OCI-LY7 (cell line): ENCODE measurements around the gene BAK1. TPM values are rescaled to one million over a fixed set of nuclear protein-coding genes. Genes with fewer than 3 reads are reported as not detected.

Experiments used
- BruUV-seq: library from RNA; stranded (reverse); fragments of 400-500 nt; replicated peaks from 2 replicates; lab custom pipeline; 2021; lab: Mats Ljungman, UMichigan
- CTCF ChIA-PET: fragments of 300-600 bp; sonication (Branson Sonifier 250); formaldehyde crosslinking; loops from one replicate; lab custom pipeline; 2022; ENCODE audit warnings: antibody characterized with exemption; ENCODE audit not compliant: unreplicated experiment; lab: Charles Lee
- POLR2A ChIA-PET: fragments of 300-600 bp; sonication (Branson Sonifier 250); formaldehyde crosslinking; loops from one replicate; lab custom pipeline; 2022; ENCODE audit warnings: antibody characterized with exemption; lab: Charles Lee
- DNase-seq: peaks from one replicate; pipeline ENCODE4 v3.0.0-alpha.2; 2015; ENCODE audit warnings: low spot score
- H2AFZ ChIP-seq: fragments of 200-600 bp; sonication (generic), shearing (Covaris generic); 2 replicates; pipeline ENCODE4 v1.6.1; 2014; ENCODE audit warnings: mild to moderate bottlenecking, antibody characterized with exemption, low read length, moderate library complexity
- H3K27ac ChIP-seq: fragments of 200-600 bp; sonication (generic); 2 replicates; pipeline ENCODE4 v1.5.1; 2014; ENCODE audit warnings: mixed run types, low read depth, mild to moderate bottlenecking, moderate library complexity, low read length, inconsistent platforms; ENCODE audit not compliant: poor library complexity, severe bottlenecking
- H3K36me3 ChIP-seq: fragments of 200-600 bp; sonication (generic); 2 replicates; pipeline ENCODE4 v1.6.1; 2014; ENCODE audit warnings: mild to moderate bottlenecking, antibody characterized with exemption, low read length, moderate library complexity, mixed read lengths; ENCODE audit not compliant: insufficient read depth
- H3K4me1 ChIP-seq: fragments of 200-600 bp; sonication (generic); 2 replicates; pipeline ENCODE4 v1.5.1; 2014; ENCODE audit warnings: mild to moderate bottlenecking, low read length; ENCODE audit not compliant: insufficient read depth, poor library complexity, severe bottlenecking
- H3K4me2 ChIP-seq: fragments of 200-600 bp; sonication (generic); 2 replicates; pipeline ENCODE4 v1.6.1; 2014; ENCODE audit warnings: mild to moderate bottlenecking, low read length
- H3K4me3 ChIP-seq: fragments of 200-600 bp; sonication (generic); 2 replicates; pipeline ENCODE4 v1.5.1; 2014; ENCODE audit warnings: mild to moderate bottlenecking, low read depth, low read length; ENCODE audit not compliant: poor library complexity, severe bottlenecking
- H3K79me2 ChIP-seq: fragments of 200-600 bp; sonication (generic); 2 replicates; pipeline ENCODE4 v1.6.1; 2016; ENCODE audit warnings: low read depth, mild to moderate bottlenecking, low read length, moderate library complexity, mixed read lengths; ENCODE audit not compliant: insufficient read depth
- H3K9me2 ChIP-seq: fragments of 200-600 bp; sonication (generic); 2 replicates; pipeline ENCODE4 v1.6.1; 2016; ENCODE audit warnings: mild to moderate bottlenecking, low read length, mixed read lengths; ENCODE audit not compliant: insufficient read depth
- H3K9me3 ChIP-seq: fragments of 200-600 bp; sonication (generic); 2 replicates; pipeline ENCODE4 v1.6.1; 2014; ENCODE audit warnings: mild to moderate bottlenecking, mixed run types, low read length, mixed read lengths
- H4K20me1 ChIP-seq: fragments of 200-600 bp; sonication (generic); 2 replicates; pipeline ENCODE4 v1.6.1; 2014; ENCODE audit warnings: mild to moderate bottlenecking, antibody characterized with exemption, low read length, moderate library complexity, mixed read lengths; ENCODE audit not compliant: insufficient read depth
- EZH2phosphoT487 ChIP-seq: fragments of 200-600 bp; sonication (generic); IDR thresholded peaks from 2 replicates; pipeline ENCODE4 v1.6.1; 2018; ENCODE audit warnings: low read depth, borderline replicate concordance, mild to moderate bottlenecking, mixed run types, antibody characterized with exemption, low read length, moderate library complexity, mixed read lengths
- intact Hi-C: fragments of 100-400 bp; cut with micrococcal nuclease; formaldehyde crosslinking; loops from one replicate; pipeline ENCODE4 v1.10.0; 2022; ENCODE audit not compliant: unreplicated experiment
- total RNA-seq, 2 experiments: library from RNA; depleted of rRNA in 1 of 2; stranded (reverse); fragments of >200 nt in 1 of 2; shearing (Covaris generic) in 1 of 2; gene quantifications; 2 replicates each; pipeline ENCODE4 v1.2.3, GENCODE V29; 2014 to 2022
- TF ChIP-seq, protein P1 (sequence below): fragments of 200-600 bp; sonication (generic); conservative IDR thresholded peaks from 2 replicates; pipeline ENCODE4 v1.5.1; 2014; ENCODE audit warnings: mild to moderate bottlenecking, antibody characterized with exemption, low read length, moderate library complexity, mixed read lengths

BAK1 gene
- total RNA-seq, 2 experiments from 2014 or later: 13.9 to 33.8 TPM

DNA sequence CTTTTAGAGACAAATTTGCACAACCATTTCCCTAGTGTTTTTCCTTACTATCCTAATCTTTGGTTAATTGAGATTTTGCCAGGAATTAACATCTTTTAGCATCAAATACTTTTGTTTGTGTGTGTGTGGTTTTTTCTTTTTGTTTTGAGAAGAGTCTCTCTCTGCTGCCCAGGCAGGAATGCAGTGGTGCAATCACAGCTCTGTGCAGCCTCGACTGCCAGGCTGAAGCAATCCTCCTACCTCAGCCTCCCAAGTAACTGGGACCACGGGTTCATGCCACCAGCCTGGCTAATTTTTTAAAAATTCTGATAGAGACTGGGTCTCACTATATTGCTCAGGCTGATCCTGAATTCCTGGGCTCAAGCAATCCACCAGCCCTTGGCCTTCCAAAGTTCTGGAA is 28.5 kb downstream of the BAK1 start:
- no peaks in the 10 kb centered on the region for H3K36me3 ChIP-seq
- no peak for DNase-seq
- CTCF ChIA-PET: no interaction called here
- H4K20me1 ChIP-seq: no peaks in the 10 kb centered on the region
- no peak overlapping the region for H3K4me2 ChIP-seq
- H3K27ac ChIP-seq: no peak overlapping the region
- TF ChIP-seq EZH2phosphoT487: no peak
- TF ChIP-seq, protein P1, sequence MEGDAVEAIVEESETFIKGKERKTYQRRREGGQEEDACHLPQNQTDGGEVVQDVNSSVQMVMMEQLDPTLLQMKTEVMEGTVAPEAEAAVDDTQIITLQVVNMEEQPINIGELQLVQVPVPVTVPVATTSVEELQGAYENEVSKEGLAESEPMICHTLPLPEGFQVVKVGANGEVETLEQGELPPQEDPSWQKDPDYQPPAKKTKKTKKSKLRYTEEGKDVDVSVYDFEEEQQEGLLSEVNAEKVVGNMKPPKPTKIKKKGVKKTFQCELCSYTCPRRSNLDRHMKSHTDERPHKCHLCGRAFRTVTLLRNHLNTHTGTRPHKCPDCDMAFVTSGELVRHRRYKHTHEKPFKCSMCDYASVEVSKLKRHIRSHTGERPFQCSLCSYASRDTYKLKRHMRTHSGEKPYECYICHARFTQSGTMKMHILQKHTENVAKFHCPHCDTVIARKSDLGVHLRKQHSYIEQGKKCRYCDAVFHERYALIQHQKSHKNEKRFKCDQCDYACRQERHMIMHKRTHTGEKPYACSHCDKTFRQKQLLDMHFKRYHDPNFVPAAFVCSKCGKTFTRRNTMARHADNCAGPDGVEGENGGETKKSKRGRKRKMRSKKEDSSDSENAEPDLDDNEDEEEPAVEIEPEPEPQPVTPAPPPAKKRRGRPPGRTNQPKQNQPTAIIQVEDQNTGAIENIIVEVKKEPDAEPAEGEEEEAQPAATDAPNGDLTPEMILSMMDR: no peak
- H3K4me3 ChIP-seq: no peak overlapping the region
- H3K9me3 ChIP-seq: no peaks in the 10 kb centered on the region
- intact Hi-C loops: no loop called here
- H3K4me1 ChIP-seq: peaks cover 14% of the 10 kb centered on the region
- POLR2A ChIA-PET: interaction anchor here (0.6 kb wide), 1 partner anchor 217 kb away, joined by 4 read pairs; no protein-coding TSS in a partner anchor
- H3K79me2 ChIP-seq: no peaks in the 10 kb centered on the region
- BruUV-seq: no TSS peak
- no peaks in the 10 kb centered on the region for H3K9me2 ChIP-seq
- no peak overlapping the region for H2AFZ ChIP-seq

- no peak overlapping the region for H2AFZ ChIP-seq
- no peaks in the 10 kb centered on the region for H3K9me2 ChIP-seq
- no peak overlapping the region for H3K4me3 ChIP-seq
- intact Hi-C loops: no loop called here
- H3K4me1 ChIP-seq: peaks cover 14% of the 10 kb centered on the region
- no peaks in the 10 kb centered on the region for H3K9me3 ChIP-seq
- no peaks in the 10 kb centered on the region for H3K36me3 ChIP-seq
- no peaks in the 10 kb centered on the region for H3K79me2 ChIP-seq
- ChIA-PET POLR2A (interaction anchor here (0.7 kb wide), 1 partner anchor 674 kb away, joined by 5 read pairs; no protein-coding TSS in a partner anchor), CTCF (no interaction called here)
- H3K4me2 ChIP-seq: no peak overlapping the region
- no peak for DNase-seq
- TF ChIP-seq EZH2phosphoT487: no peak
- TF ChIP-seq, protein P1: no peak
- BruUV-seq: no TSS peak
- no peaks in the 10 kb centered on the region for H4K20me1 ChIP-seq
- no peak overlapping the region for H3K27ac ChIP-seq
These were observed 30.2 kb downstream of the BAK1 start for GRCh38 chr6:33549896-33550295.

- TF ChIP-seq EZH2phosphoT487: no peak
- TF ChIP-seq, protein P1: no peak
- ChIA-PET CTCF (no interaction called here), POLR2A (interaction anchor here (0.7 kb wide), 1 partner anchor 911 kb away, joined by 3 read pairs; no protein-coding TSS in a partner anchor)
- no TSS peak for BruUV-seq
- Histone ChIP-seq H3K4me1 (peaks cover 14% of the 10 kb centered on the region), H3K79me2 (no peaks in the 10 kb centered on the region), H3K27ac (no peak overlapping the region), H3K9me2 (no peaks in the 10 kb centered on the region), H3K36me3 (no peaks in the 10 kb centered on the region), H3K4me2 (no peak overlapping the region), H3K9me3 (no peaks in the 10 kb centered on the region), H4K20me1 (no peaks in the 10 kb centered on the region), H3K4me3 (no peak overlapping the region), H2AFZ (peak overlapping the region; percentile 9; the same call in 1 of the 2 replicates)
- intact Hi-C loops: no loop called here
- DNase-seq: no peak
These were observed 30.9 kb downstream of the BAK1 start for GRCh38 chr6:33549196-33549595.
